GM12873 (cell line): ENCODE measurements around the gene SND1.

Experiments
- CTCF ChIP-seq: IDR thresholded peaks from 2 replicates; pipeline ENCODE4 v1.5.1; 2012; ENCODE audit warnings: low read depth, mild to moderate bottlenecking, moderate library complexity, low read length, control low read depth; ENCODE audit not compliant: insufficient read depth; ENCODE audit errors: missing control alignments

SND1 gene

GRCh38 chr7:127678337-127678736, 26.3 kb downstream of the SND1 start:
- no peak for TF ChIP-seq CTCF

- no peak for TF ChIP-seq CTCF
These were observed 27.0 kb downstream of the SND1 start for GRCh38 chr7:127678947-127679346.

- TF ChIP-seq CTCF, result no peak
These were observed 29.0 kb downstream of the SND1 start for GRCh38 chr7:127680983-127681382.

GRCh38 chr7:127682140-127682539, 30.1 kb downstream of the SND1 start:
- no peak for TF ChIP-seq CTCF

GRCh38 chr7:127683776-127684681, 32.0 kb downstream of the SND1 start:
- TF ChIP-seq CTCF, result no peak

- TF ChIP-seq CTCF, result no peak
These were observed 37.3 kb downstream of the SND1 start for GRCh38 chr7:127689194-127689772.

- TF ChIP-seq CTCF, result no peak
These were observed 38.3 kb downstream of the SND1 start for GRCh38 chr7:127690337-127690736.
